Prostate gland (tissue), 2 donors: ENCODE measurements around the gene RIPOR2.

Source experiments
- CTCF ChIP-seq, 4 experiments: fragments of 200-600 bp in 2 of 4; fragments of 450-650 bp in 2 of 4; sonication (generic) in 2 of 4; IDR thresholded peaks; 1 replicate in 3 of 4; 2 replicates in 1 of 4; pipeline ENCODE4 v1.5.1; 2016 to 2019; ENCODE audit warnings: antibody characterized with exemption in 4 of 4, mild to moderate bottlenecking in 2 of 4, moderate library complexity in 2 of 4
- POLR2AphosphoS5 ChIP-seq: sonication (generic); formaldehyde crosslinking; IDR thresholded peaks from one replicate; pipeline ENCODE4 v1.6.1; 2017; ENCODE audit warnings: antibody characterized with exemption

DNA sequence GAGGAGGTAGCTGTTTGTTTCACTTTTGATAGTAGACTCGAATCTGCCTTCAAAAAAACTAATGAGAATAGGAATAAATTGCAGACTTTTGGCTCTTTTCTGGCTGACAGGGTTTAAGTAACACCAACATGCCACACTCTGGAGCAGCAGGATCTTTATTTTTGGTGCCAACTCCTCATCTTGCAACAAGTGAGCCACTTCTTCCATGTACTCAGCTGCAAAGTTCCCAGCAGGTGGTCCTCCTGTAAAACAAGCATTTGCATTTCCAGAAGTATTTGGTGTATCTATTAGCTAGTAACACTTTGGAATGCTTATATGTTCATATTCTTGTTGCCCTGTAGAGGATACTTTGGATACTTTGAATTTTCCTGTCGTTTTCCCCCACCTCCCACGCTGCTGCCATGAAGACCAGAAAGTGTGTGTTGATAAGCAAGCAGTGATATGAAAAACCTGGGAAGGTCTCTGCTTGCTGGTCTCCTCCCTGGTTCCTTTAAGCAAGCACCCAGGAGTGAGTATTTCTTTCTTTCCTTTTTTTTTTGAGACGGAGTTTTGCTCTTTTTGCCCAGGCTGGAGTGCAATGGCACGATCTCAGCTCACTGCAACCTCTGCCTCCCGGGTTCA lies 138.1 kb downstream of the RIPOR2 start:
- TF ChIP-seq CTCF (IDR thresholded peaks at IDR 0.05) (no peak), POLR2AphosphoS5 (no peak)
